Parathyroid adenoma (tissue), 2 donors: ENCODE data around the gene PLEKHA8.

Experiments
- H2AFZ ChIP-seq: fragments of 300-600 bp; sonication (generic); one replicate; pipeline ENCODE4 v1.7.0; 2017; ENCODE audit warnings: antibody characterized with exemption, mild to moderate bottlenecking
- H3K27ac ChIP-seq: fragments of 300-600 bp; sonication (generic); one replicate; pipeline ENCODE4 v1.7.0; 2017
- H3K27me3 ChIP-seq: fragments of 300-600 bp; sonication (generic); one replicate; pipeline ENCODE4 v1.7.0; 2017; ENCODE audit warnings: low read length; ENCODE audit not compliant: control insufficient read depth, insufficient read depth
- H3K36me3 ChIP-seq: fragments of 300-600 bp; sonication (generic); one replicate; pipeline ENCODE4 v1.7.0; 2017; ENCODE audit warnings: low read length; ENCODE audit not compliant: control insufficient read depth, insufficient read depth
- H3K4me1 ChIP-seq: fragments of 300-600 bp; sonication (generic); one replicate; pipeline ENCODE4 v1.7.0; 2017; ENCODE audit warnings: control low read depth
- H3K4me2 ChIP-seq: fragments of 300-600 bp; sonication (generic); one replicate; pipeline ENCODE4 v1.7.0; 2017; ENCODE audit warnings: low read length
- H3K4me3 ChIP-seq: fragments of 300-600 bp; sonication (generic); one replicate; pipeline ENCODE4 v1.7.0; 2017; ENCODE audit warnings: low read depth, low read length
- H3K79me2 ChIP-seq: fragments of 300-600 bp; sonication (generic); one replicate; pipeline ENCODE4 v1.7.0; 2017; ENCODE audit warnings: control low read depth
- H3K9ac ChIP-seq: fragments of 300-600 bp; sonication (generic); one replicate; pipeline ENCODE4 v1.7.0; 2017; ENCODE audit warnings: mild to moderate bottlenecking
- H3K9me3 ChIP-seq: fragments of 300-600 bp; sonication (generic); one replicate; pipeline ENCODE4 v1.7.0; 2017; ENCODE audit warnings: low read length; ENCODE audit not compliant: control insufficient read depth
- CTCF ChIP-seq: fragments of 300-600 bp; sonication (generic); IDR thresholded peaks from one replicate; pipeline ENCODE4 v1.7.0; 2017; ENCODE audit warnings: antibody characterized with exemption, mild to moderate bottlenecking
- donor health status: primary hyperparathyroidism.

The PLEKHA8 gene

GRCh38 chr7:30047124-30047523 is 18.9 kb downstream of the PLEKHA8 start:
- H3K9me3 ChIP-seq: no peaks in the 10 kb centered on the region
- no peak overlapping the region for H3K9ac ChIP-seq
- H2AFZ ChIP-seq: no peak overlapping the region
- no peak overlapping the region for H3K4me2 ChIP-seq
- no peak overlapping the region for H3K27ac ChIP-seq
- no peaks in the 10 kb centered on the region for H3K36me3 ChIP-seq
- H3K79me2 ChIP-seq: no peaks in the 10 kb centered on the region
- H3K4me3 ChIP-seq: no peak overlapping the region
- no peak for TF ChIP-seq CTCF
- H3K4me1 ChIP-seq: no peaks in the 10 kb centered on the region
- no peaks in the 10 kb centered on the region for H3K27me3 ChIP-seq

- no peak overlapping the region for H3K4me2 ChIP-seq
- H3K36me3 ChIP-seq: no peaks in the 10 kb centered on the region
- H3K27ac ChIP-seq: no peak overlapping the region
- no peaks in the 10 kb centered on the region for H3K79me2 ChIP-seq
- H3K4me1 ChIP-seq: no peaks in the 10 kb centered on the region
- TF ChIP-seq CTCF: no peak
- H2AFZ ChIP-seq: no peak overlapping the region
- no peak overlapping the region for H3K4me3 ChIP-seq
- H3K9me3 ChIP-seq: no peaks in the 10 kb centered on the region
- no peaks in the 10 kb centered on the region for H3K27me3 ChIP-seq
- H3K9ac ChIP-seq: no peak overlapping the region
These were observed 20.4 kb downstream of the PLEKHA8 start for GRCh38 chr7:30048582-30048981.

GRCh38 chr7:30049173-30049572 is 21.0 kb downstream of the PLEKHA8 start:
- no peak for TF ChIP-seq CTCF
- H3K4me2 ChIP-seq: no peak overlapping the region
- no peaks in the 10 kb centered on the region for H3K36me3 ChIP-seq
- H2AFZ ChIP-seq: no peak overlapping the region
- H3K27ac ChIP-seq: no peak overlapping the region
- no peak overlapping the region for H3K4me3 ChIP-seq
- H3K79me2 ChIP-seq: no peaks in the 10 kb centered on the region
- no peaks in the 10 kb centered on the region for H3K9me3 ChIP-seq
- no peak overlapping the region for H3K9ac ChIP-seq
- no peaks in the 10 kb centered on the region for H3K4me1 ChIP-seq
- H3K27me3 ChIP-seq: no peaks in the 10 kb centered on the region

GRCh38 chr7:30053068-30053467 is 24.9 kb downstream of the PLEKHA8 start:
- no peak for TF ChIP-seq CTCF
- Histone ChIP-seq H3K4me2 (no peak overlapping the region), H3K27me3 (no peaks in the 10 kb centered on the region), H3K27ac (no peak overlapping the region), H3K4me3 (no peak overlapping the region), H3K9ac (no peak overlapping the region), H3K36me3 (no peaks in the 10 kb centered on the region), H3K9me3 (no peaks in the 10 kb centered on the region), H2AFZ (no peak overlapping the region), H3K79me2 (no peaks in the 10 kb centered on the region), H3K4me1 (no peaks in the 10 kb centered on the region)

GRCh38 chr7:30057741-30058140 is 29.5 kb downstream of the PLEKHA8 start:
- Histone ChIP-seq H3K4me1 (no peaks in the 10 kb centered on the region), H3K9me3 (no peaks in the 10 kb centered on the region), H3K27me3 (no peaks in the 10 kb centered on the region), H3K4me3 (no peak overlapping the region), H2AFZ (no peak overlapping the region), H3K4me2 (no peak overlapping the region), H3K36me3 (no peaks in the 10 kb centered on the region), H3K9ac (no peak overlapping the region), H3K79me2 (no peaks in the 10 kb centered on the region), H3K27ac (no peak overlapping the region)
- no peak for TF ChIP-seq CTCF
